Right renal pelvis (tissue), 4 donors: ENCODE data around the gene HMGB3. TPM values are rescaled to one million over a fixed set of nuclear protein-coding genes. Genes with fewer than 3 reads are reported as not detected.
"Not testable (repeated sequence)": the region's sequence is repeated elsewhere in the genome, so short reads cannot be mapped to it uniquely, and the experiment has no call there.

Experiments
- DNase-seq, 4 donors: peaks; one replicate each; pipeline ENCODE4 v3.0.0-alpha.2; 2013; ENCODE audit warnings: low read depth in 4 of 4, low spot score in 3 of 4, missing footprints in 1 of 4
- polyA plus RNA-seq, 4 donors: library from polyadenylated mRNA; unstranded; fragments of 120-200 nt; gene quantifications; one replicate each; pipeline ENCODE4 v1.2.1, GENCODE V29; 2013; ENCODE audit not compliant: insufficient read length in 4 of 4

HMGB3 gene
- polyA plus RNA-seq, 4 donors: 119 to 149 (median 134) TPM

DNA sequence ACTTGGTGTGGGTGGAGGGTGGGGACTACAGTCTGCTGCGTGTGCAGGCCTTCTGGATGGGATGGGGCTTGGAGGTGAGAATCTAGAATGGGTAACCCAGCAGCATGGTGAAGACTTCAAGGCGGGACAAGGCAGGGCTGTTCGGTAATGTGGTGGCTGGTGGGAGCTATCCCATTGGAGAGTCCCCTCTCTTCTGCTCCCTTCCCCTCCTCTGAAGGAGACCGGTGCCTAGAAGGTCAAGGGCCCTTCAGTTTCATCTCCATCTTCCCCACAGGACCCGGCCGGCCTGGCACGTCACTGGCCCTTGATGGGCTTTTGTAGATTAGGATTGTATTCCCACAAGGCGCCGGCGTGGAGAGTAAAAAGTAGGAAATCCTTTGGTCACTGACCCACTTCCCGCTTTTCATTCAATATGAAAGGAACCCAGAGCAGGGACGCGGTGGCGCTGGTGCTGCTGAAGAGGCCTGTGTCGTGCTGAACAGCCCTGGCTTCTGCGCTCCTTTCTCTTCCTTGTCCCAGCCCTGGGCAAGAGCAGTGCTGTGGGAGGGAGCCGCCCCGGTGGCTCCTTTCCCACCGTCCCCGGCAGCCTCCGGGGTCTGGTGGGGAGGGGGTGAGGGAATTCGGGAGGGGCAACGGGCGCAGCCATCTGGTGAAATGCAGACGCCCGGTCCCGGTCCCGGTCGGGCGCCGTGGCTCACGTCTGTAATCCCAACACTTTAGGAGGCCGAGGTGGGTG, 7.3 kb upstream of the HMGB3 start:
- no peak for DNase-seq

- no peak for DNase-seq
These were observed 5.5 kb upstream of the HMGB3 start for GRCh38 chrX:150977411-150978162.

- DNase-seq: no peak
These were observed 2.9 kb upstream of the HMGB3 start for GRCh38 chrX:150980186-150980585.

GRCh38 chrX:150980711-150981110, 2.4 kb upstream of the HMGB3 start:
- no peak for DNase-seq

DNA sequence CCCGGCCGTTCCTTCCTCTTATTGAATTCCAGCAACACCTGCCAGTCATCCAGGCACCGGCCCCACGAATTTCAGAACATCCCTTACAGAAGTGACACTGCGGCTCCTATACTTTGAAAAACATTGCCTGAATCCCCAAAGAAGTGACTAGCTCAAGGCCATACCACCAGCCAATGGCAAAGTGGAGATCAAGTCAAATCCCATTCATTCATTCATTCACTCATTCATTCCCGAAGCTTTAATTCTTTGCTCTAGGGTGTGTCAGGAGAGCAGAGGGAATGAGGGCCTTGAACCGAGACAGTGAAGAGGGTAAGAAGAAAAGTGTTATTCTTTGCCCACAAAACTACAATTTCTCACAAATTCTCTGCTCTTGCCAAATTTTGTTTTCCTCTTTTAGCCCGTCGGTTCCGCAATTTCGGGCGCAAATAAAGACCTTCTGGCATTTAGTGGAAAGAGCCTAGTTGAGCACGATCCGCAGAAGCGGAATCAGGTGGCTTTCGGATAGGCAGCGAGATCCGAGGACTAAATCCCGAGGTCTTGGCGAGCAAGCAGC, 824 bp upstream of the HMGB3 start:
- no peak for DNase-seq

DNA sequence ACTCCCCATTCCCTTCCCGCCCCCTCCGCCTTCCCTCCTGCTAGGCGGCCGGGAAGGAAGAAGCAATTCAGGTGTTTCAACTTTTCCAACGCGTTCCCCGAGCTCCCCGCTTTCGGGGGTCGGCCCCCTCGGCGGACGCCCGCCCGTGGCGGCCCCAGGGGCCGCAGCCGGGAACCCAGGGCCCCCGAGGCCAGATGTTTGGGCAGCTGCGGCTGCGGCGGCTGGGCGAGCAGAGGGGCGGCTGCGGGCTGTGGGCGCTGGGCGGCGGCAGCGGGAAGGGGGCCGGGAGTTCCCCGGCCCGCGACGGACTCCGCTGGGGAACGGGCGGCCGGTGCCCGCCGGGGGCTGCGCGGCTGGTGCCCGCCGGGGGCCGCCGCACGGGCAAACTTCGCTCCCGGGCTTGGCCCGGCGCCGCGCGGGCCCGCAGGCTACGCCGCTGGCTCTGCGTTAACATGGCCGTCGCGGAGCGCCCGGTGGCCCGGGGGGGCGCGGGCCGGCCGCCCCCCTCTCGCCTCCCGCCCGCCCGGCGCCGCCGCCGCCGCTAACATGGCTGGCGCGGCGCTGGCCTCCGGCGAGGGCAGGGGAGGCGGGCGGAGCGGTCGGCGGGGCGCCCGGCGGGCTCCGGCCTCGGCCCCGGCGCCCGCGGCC, 510 bp downstream of the HMGB3 start:
- DNase-seq: no peak

DNA sequence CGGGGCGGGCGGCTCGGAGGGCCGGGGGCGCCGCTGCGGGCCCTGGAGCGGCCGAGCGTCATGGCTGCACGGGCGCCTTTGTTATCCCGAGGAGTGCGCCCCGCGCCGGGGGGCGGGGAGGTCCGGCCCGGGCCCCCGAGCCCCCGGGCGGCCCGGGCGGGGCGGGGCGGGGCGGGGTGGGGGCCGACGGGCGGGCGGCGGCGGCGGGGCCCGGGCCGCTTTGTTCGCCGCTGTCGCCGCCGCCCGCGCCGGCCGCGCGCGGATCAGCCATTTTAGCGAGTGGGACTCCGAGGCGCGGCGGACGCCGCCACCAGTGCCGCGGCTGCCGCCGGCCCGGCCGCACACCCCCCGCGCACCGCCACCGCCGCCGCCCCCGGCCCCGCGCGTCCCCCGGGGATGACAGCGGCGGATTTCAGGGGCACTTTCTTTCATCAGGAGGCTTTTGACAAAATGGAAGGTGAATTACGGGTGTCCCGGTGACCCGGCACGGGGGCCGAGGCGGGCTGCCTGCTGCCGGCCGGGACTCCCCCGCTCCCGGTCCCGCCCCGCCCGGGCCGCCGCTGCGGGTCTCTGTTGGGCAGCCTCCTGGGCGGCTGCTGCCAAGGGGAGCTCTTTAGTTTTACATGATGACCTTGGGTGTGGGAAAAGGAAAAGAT, 1.2 kb downstream of the HMGB3 start:
- DNase-seq: no peak

DNA sequence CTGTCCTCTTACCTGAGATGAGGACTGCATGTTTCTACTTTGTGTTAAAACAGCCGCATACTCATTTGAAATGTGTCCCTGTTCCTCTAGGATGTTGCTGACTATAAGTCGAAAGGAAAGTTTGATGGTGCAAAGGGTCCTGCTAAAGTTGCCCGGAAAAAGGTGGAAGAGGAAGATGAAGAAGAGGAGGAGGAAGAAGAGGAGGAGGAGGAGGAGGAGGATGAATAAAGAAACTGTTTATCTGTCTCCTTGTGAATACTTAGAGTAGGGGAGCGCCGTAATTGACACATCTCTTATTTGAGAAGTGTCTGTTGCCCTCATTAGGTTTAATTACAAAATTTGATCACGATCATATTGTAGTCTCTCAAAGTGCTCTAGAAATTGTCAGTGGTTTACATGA, 4.6 kb downstream of the HMGB3 start:
- not testable (repeated sequence) for DNase-seq

DNA sequence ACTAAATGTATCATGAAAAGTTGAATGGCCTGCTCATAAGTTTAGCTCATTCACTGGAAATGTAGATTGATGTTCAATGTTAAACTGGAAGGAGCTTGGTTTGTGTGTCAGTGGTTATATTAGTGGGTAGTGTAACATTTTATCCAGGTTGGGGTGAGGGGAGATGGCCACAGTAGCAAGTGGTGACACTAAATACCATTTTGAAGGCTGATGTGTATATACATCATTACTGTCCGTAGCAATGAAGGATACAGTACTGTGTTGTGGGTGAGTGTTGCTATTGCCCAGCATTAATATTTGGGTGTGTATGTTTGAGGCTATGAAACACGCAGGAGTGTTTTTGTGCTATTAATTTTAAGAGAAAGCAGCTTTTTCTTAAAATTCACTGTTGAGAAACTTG, 6.3 kb downstream of the HMGB3 start:
- no peak for DNase-seq

DNA sequence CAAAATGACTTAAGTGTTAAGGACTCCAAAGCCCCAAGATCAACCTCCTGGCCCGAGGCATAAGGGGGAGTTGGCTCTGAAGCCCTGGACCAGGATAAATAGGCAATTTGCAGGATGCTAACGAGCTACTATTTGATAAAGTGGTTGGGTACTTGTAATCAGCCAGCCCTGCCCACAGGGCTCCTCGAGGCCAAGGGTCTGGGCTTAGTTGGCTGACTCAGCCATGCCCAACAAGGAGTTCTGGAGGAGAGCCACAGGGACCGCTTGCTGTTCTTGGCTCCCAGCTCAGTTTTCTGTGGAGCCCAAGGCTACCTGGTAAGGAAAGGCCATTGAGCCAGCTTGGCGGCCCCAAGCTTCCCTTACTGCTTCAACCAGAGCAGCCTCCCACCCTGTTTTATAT, 7.8 kb downstream of the HMGB3 start:
- DNase-seq: no peak

- no peak for DNase-seq
These were observed 17.8 kb downstream of the HMGB3 start for GRCh38 chrX:151000861-151001331.

DNA sequence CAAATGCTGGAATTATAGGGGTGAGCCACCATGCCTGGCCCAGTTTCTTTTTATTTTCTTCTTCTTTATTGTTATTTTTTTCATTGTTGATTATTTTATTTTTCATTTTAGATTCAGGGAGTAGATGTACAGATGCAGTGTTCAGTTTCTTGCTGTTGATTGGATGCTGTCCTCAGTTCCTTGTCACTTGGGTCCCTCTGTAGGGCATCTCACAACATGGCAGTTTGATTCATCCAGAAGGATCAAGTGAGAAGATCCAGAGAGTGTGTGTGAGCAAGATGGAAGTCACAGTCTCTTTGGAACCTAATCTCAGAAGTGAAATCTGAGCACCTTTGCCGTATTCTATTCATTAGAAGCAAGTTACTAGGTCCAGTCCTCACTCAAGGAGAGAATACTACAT, 20.9 kb downstream of the HMGB3 start:
- no peak for DNase-seq

GRCh38 chrX:151006410-151007109, 23.4 kb downstream of the HMGB3 start:
- DNase-seq: no peak

DNA sequence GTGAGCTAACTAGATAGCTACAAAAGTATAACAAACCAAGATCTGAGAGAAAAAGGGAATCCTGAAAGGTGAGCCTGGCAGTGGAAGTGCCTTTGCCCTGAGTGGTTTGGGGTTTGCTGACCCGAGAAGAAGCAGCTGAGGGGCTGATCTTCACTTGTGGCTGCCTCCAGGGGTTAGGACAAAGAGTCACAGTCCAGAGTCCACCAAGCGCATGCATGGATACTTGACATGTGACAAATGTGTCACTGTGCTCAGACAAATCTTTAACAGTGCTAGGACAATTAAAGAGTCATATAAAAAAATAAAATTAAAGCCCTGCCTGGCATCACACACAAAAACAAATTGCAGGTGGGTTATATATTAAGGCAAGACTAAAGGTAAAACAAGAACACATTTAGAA, 26.4 kb downstream of the HMGB3 start:
- no peak for DNase-seq

DNA sequence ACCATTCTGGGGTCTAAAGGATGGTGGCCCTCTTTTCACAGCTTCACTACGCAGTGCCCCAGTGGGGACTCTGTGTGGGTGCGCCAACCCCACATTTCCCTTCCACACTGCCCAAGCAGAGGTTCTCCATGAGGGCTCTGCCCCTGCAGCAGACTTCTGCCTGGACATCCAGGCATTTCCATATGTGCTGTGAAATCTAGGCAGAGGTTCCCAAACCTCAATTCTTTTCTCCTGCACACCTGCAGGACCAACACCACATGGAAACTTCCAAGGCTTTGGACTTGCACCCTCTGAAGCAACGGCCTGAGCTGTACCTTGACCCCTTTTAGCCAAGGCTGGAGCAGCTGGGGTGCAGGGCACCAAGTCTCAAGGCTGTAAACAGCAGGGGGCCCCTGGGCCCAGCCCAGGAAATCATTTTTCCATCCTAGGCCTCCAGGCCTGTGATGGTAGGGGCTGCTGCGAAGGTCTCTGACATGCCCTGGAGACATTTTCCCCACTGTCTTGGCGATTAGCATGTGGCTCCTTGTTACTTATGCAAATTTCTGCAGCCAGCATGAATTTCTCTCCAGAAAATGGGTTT, 30.1 kb downstream of the HMGB3 start:
- DNase-seq: no peak

- no peak for DNase-seq
These were observed 32.5 kb downstream of the HMGB3 start for GRCh38 chrX:151015684-151016083.

DNA sequence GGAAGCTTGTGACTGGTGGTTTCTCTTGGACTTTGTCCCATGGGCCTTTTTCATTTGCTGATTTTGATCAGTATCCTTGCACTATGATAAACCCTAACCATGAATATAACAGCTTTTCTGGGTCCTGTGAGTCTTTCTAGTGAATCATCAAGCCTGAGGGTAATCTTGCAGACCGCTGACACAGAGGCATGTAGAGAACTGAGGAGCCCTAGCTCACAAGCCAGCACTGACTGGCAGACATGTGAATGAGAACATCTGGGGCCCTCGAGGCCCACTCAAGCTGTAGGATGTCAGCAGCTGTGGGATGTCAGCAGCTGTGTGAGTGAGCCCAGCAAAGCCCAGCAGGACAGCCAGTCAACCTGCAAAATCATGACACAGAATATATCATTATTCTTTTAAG, 36.7 kb downstream of the HMGB3 start:
- DNase-seq: peak in 2 of 4 donors; percentile 1

- no peak for DNase-seq
These were observed 47.7 kb downstream of the HMGB3 start for GRCh38 chrX:151030845-151031244.

DNA sequence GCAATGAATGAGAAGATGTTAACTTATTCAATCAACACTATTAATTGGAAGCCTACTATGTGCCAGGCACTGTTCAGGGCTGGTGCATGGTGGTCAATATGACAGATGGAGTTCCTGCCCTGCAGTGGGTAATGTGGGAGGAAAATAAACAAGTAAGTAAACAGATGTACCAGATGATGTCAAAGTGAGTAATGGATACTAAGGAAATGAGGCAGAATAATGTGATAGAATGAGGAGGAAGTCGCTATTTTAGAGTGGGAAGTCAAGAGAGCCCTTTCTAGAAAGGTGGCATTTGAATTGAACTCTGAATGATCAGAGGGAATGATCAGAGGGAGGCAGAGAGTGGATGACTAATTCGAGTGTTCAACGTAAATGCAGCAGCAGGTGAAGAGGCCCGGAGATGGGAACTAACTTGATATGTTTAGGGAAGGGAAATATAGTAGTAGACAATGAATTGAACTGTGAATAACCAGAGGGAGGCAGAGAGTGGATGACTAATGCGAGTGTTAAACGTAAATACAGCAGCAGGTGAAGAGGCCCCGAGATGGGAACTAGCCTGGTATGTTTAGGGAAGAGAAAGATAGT, 48.3 kb downstream of the HMGB3 start:
- DNase-seq: no peak
